Measurements from ENCODE around the gene DNMBP. TPM values are rescaled to one million over a fixed set of nuclear protein-coding genes. Genes with fewer than 3 reads are reported as not detected.
"Not testable (repeated sequence)": the region's sequence is repeated elsewhere in the genome, so short reads cannot be mapped to it uniquely, and the experiment has no call there.

The DNMBP gene
- total RNA-seq, 2 donors from 2014 or later: 4.1 to 4.3 TPM

DNA sequence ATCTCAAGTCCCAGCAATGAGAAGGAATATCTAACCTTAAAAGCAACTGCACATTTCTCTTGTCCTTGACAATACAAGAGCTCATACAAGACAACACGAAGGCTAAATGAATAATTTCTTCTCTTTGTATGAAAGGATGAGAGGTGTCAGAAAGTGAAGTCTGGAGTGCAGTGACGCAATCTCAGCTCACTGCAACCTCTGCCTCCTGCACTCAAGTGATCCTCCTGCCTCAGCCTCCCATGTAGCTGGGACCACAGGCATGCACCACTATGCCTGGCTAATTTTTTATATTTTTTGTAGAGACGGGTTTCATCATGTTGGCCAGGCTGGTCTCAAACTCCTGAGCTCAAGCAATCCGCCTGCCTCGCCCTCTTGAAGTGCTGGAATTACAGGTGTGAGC, 24.1 kb downstream of the DNMBP start:
- not testable (repeated sequence) for H3K27me3 Mint-ChIP-seq; ATAC-seq; H3K9me3 Mint-ChIP-seq; H3K36me3 Mint-ChIP-seq; DNase-seq (ENCODE audit: low spot score); H3K4me3 Mint-ChIP-seq; H3K27ac Mint-ChIP-seq; H3K4me1 Mint-ChIP-seq (ENCODE audit: low read depth in 2 of 2)

DNA sequence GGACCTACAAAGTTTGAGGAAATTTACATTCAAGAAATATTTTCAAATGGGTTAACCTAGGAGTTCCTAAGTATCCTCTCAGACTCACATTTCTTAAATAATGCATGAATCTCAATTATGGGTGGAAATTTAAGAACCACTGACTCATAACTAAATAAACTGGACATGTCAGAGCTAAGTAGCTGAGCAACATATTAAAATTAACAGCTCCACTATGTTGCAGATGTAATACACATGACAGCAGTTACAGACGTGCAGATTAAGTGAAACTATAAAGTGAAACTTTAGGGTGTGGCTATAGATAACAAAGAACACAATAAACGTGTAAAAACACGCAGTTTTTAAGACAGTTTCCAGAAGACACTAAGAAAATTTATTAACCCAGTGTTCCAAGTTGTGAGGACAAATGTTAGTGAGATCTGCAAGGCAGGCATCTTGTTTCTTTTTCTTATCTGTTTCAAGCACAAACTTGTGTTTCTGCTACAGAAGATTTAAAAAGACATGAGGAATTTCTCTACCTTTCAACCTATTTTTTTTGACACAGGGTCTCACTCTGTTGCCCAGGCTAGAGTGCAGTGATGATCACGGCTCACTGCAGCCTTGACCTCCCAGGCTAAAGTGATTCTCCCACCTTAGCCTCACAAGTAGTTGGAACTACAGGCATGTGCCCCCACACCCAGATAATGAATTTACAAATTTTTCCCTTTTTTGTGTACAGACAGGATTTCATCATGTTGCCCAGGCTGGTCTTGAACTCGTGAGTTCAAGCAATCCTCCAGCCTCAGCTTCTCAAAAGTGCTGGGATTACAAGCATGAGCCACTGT, 25.3 kb downstream of the DNMBP start:
- ATAC-seq: no peak
- no peaks in the 10 kb centered on the region for H3K9me3 Mint-ChIP-seq
- H3K4me1 Mint-ChIP-seq (ENCODE audit: low read depth in 2 of 2): peaks cover 0 to 6% of the 10 kb centered on the region in 2 donors
- H3K4me3 Mint-ChIP-seq: no peak overlapping the region
- DNase-seq (ENCODE audit: low spot score): no peak
- no peaks in the 10 kb centered on the region for H3K27me3 Mint-ChIP-seq
- no peaks in the 10 kb centered on the region for H3K36me3 Mint-ChIP-seq
- no peak overlapping the region for H3K27ac Mint-ChIP-seq

DNA sequence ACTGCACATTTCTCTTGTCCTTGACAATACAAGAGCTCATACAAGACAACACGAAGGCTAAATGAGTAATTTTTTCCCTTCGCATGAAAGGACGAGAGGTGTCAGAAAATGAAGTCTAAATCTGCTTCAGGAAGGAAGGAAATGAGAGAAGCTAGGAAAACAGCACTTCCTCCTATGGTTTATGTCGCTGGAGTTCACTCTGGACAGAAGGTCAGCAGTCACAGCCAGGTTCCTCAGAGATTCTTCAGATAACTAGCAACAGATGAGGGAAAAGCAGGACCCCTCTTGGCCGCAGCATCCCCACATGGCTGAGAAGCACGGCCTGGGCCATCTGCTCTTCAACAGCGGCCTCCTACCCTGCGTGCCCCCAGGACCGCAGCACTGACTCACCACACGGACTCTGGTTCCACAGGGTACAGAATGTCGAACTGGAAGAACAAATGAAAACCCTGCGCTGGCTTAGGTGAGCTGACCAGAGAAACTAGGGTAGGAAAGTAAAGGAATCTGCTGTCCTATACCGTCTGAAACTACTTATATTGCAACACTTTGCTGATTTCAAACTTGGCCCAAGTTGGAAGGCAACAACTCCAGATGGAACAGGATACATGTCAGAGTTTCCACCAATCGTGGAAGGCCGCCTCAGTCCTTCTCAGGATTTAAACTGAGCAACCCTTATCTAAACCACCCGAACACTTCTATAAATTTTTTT, 26.3 kb downstream of the DNMBP start:
- ATAC-seq (no peak), DNase-seq (ENCODE audit: low spot score) (no peak)
- peaks cover 0 to 6% of the 10 kb centered on the region in 2 donors for H3K4me1 Mint-ChIP-seq (ENCODE audit: low read depth in 2 of 2)
- H3K27me3 Mint-ChIP-seq: no peaks in the 10 kb centered on the region
- H3K36me3 Mint-ChIP-seq: no peaks in the 10 kb centered on the region
- H3K4me3 Mint-ChIP-seq: no peak overlapping the region
- peak overlapping the region in 1 of 2 donors; percentile 39 for H3K27ac Mint-ChIP-seq
- H3K9me3 Mint-ChIP-seq: no peaks in the 10 kb centered on the region

DNA sequence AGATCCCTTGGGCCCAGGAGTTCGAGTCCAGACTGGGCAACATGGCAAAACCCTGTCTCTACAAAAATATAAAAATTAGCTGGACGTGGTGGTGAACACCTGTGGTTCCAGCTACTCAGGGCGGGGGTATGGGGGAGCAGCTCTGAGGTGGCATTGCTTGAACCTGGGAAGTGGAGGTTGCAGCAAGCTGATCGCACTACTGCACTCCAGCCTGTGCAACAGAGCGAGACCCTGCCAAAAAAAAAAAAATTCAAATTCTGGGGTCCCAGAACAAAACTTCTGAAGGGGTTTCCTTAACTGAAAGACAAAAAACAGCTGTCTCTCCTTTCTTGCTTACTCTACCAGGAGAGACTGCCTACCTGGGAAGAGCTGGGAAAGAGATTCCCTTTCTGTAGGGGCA, 27.0 kb downstream of the DNMBP start:
- no peaks in the 10 kb centered on the region for H3K27me3 Mint-ChIP-seq
- no peak overlapping the region for H3K27ac Mint-ChIP-seq
- no peaks in the 10 kb centered on the region for H3K36me3 Mint-ChIP-seq
- DNase-seq (ENCODE audit: low spot score) (no peak), ATAC-seq (no peak)
- H3K9me3 Mint-ChIP-seq: no peaks in the 10 kb centered on the region
- no peak overlapping the region for H3K4me3 Mint-ChIP-seq
- H3K4me1 Mint-ChIP-seq (ENCODE audit: low read depth in 2 of 2): peaks cover 0 to 6% of the 10 kb centered on the region in 2 donors

DNA sequence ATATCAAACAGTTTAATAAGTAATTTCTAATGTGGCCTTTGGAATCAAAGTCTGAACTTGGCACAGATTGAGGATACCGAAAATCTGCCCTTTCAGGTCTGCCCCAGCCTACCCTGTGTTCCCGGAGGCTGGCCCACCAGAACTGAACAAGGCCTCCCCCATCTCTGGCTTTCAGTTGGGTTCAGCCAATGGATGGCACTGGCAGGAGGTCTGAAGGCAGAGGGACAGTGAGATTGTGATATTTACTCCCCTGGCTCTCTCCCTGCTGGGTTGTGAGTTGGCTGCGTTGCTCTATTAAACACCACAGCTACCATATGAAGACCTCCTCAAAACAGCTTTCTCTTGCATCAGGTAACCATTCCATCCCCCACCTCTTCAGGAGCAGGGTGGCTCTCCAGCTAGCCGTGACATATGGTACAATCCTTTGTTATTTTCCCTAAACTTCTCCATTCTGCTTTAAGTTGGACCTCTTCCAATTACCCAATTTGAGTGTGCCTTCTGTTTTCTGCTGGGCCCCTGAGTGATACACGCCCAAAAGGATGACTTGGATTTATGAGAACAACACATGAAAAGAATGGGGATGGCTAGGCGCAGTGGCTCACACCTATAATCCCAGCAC, 28.1 kb downstream of the DNMBP start:
- Mint-ChIP-seq H3K36me3 (no peaks in the 10 kb centered on the region), H3K4me1 (ENCODE audit: low read depth in 2 of 2) (peaks cover 0 to 6% of the 10 kb centered on the region in 2 donors), H3K27me3 (no peaks in the 10 kb centered on the region), H3K9me3 (no peaks in the 10 kb centered on the region), H3K4me3 (no peak overlapping the region), H3K27ac (no peak overlapping the region)
- no peak for ATAC-seq
- no peak for DNase-seq (ENCODE audit: low spot score)

DNA sequence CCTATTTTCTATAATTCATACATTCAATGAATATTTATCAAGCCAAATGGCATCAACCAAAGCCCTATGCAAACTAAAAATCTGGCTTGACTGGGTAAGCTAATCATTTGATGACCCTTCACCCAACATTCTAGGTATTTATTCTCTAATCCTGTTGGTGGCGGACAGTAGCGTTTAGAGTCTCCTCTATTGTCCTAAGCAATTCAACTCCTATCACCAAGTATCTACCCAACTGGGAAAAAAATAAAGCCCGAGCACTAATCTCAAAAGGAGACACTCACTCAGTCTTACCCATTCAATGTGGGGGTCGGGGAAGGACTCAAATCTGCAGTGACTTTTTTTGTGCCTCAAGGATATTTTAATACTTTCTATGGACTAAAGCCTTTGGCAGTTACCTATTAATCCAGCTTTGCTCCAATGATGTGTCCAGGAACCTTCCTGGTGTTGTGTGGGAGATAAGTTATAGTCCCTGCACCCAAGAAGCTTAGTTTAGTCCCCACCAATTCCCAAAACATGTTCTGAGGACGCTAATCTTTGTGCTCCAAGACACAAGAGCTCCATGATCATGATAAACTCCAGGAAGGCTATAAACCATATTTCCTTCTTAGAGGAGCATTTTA, 30.6 kb downstream of the DNMBP start:
- Mint-ChIP-seq H3K27me3 (no peaks in the 10 kb centered on the region), H3K9me3 (no peaks in the 10 kb centered on the region), H3K4me1 (ENCODE audit: low read depth in 2 of 2) (peaks cover 0 to 6% of the 10 kb centered on the region in 2 donors), H3K36me3 (no peaks in the 10 kb centered on the region), H3K27ac (no peak overlapping the region), H3K4me3 (no peak overlapping the region)
- ATAC-seq (no peak), DNase-seq (ENCODE audit: low spot score) (no peak)

DNA sequence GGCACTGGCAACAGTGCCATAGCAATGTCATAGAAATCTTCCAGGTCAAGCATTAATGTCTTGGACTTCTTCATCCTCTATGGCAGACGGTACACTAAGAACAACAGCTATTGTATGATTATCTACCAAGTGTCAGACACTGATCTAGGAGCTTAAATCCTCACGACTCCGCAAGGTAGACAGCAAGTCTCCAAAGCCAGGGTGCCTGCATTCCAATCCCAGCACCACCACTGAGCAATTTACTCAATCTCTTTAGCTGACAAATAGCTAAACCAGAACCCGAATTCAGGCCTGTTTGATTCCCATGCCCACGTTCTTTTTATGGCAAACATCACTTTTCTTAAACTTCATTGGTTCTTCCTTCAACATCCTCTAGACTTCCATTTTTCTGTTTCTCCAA, 31.8 kb downstream of the DNMBP start:
- no peaks in the 10 kb centered on the region for H3K27me3 Mint-ChIP-seq

DNA sequence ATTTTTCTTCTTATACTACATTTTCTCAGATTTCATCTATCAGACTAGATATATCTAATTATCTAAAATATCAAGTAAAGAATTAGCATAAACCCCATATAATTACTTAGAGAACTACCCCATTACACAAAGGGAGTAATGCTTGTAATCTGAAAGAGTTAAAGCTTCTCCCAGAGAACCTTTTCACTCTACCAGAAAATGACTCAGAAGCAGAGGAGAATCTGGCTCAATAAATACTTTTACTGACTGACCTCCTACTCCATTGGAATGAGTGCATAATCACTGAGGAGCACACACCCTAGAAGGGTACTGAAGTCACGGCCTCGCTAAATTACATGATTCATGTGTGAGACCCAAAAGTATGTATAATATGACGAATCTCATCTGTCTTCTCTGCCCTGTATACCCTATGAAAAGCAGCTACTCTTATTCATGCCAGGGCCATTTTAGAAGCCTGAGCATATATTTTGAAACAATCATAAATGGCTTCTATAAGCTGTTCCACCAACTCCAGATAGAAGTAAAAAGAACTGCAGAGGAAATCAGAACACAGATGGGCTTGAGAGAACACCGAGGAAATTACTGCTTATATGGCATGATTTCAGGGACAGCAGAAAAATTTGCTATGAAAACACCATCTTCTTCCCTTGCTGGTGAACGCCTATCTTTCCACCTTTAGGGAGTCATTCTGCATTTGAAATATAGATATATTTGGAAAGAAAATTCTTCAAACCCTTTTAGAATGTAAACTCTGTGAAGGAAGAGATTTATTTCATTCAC, 32.7 kb downstream of the DNMBP start:
- Mint-ChIP-seq H3K9me3 (no peaks in the 10 kb centered on the region), H3K27ac (no peak overlapping the region), H3K4me3 (no peak overlapping the region), H3K36me3 (no peaks in the 10 kb centered on the region), H3K27me3 (no peaks in the 10 kb centered on the region), H3K4me1 (ENCODE audit: low read depth in 2 of 2) (no peaks in the 10 kb centered on the region)
- DNase-seq (ENCODE audit: low spot score): no peak
- no peak for ATAC-seq

More for the DNA sequence above, 31.8 kb downstream of the DNMBP start:
- Mint-ChIP-seq H3K4me3 (no peak overlapping the region), H3K36me3 (no peaks in the 10 kb centered on the region), H3K4me1 (ENCODE audit: low read depth in 2 of 2) (no peaks in the 10 kb centered on the region), H3K9me3 (no peaks in the 10 kb centered on the region), H3K27ac (no peak overlapping the region)
- no peak for ATAC-seq
- no peak for DNase-seq (ENCODE audit: low spot score)

DNA sequence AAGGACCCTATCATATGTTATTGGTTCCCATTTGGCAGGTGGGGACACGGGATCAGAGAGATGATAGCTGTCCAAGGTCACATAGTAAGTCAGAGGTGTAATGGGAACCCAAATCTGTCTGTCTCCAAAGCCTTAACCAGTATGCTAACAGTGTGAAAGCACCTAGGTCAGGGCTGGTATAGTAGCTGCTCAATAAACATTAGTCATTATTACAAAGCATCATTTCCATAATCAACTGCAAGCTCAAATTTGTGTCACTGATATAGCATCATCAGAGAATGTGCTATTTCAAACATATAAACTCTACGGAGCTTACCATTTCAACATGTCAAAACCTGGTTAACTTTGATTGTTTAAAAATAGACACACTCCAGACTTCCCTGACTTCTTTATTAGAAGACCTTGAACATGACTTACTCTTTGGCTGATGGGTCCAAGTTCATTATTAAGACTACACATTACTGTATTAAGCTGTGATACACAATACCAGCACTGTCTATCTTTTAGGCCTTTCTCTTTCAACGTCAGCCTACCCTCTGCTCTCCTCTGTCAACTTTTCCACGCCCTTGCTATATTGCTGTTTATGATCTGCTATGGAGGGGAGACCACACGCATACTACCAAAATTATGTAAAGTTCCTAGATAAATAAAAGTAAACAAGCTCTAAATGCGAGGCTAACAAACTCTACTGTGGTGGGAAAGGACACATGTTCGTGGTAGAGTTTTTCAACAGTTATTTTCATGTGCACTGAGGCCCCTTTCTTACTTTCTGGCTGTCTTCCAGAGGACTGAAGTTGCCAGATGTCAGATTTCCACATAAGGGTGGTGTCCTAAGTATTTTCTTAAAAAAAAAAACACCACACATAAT, 33.6 kb downstream of the DNMBP start:
- Mint-ChIP-seq H3K27me3 (no peaks in the 10 kb centered on the region), H3K4me3 (no peak overlapping the region), H3K4me1 (ENCODE audit: low read depth in 2 of 2) (no peaks in the 10 kb centered on the region), H3K9me3 (no peaks in the 10 kb centered on the region), H3K36me3 (no peaks in the 10 kb centered on the region), H3K27ac (no peak overlapping the region)
- no peak for ATAC-seq
- no peak for DNase-seq (ENCODE audit: low spot score)

DNA sequence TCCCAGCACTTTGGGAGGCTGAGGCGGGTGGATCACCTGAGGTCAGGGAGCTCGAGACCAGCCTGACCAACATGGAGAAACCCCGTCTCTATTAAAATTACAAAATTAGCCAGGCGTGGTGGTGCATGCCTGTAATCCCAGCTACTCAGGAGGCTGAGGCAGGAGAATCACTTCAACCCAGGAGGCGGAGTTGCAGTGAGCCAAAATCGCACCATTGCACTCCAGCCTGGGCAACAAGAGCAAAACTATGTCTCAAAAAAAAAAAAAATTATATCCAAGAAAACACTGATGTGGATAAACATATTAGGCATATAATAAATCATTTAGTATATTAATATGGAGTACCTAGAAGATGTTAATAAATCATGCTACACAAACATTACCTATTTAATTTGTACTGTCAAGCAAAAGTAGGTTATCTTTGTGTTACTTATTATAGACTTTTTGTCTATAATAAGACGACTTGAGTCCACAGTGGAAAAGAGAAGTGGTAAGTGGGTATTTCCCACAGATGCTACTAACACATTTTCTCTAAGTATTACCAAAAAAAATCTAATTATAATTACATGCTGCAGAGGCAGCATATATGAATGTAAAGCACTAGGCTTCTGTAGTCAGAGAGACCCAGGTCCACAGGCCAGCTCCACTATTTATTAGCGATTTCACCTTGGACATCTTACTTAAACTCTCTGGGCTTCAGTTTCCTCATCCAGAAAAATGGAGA, 34.5 kb downstream of the DNMBP start:
- H3K27me3 Mint-ChIP-seq: no peaks in the 10 kb centered on the region
- H3K36me3 Mint-ChIP-seq: peaks cover 1% of the 10 kb centered on the region
- H3K4me1 Mint-ChIP-seq (ENCODE audit: low read depth in 2 of 2): no peaks in the 10 kb centered on the region
- no peak overlapping the region for H3K27ac Mint-ChIP-seq
- DNase-seq (ENCODE audit: low spot score) (no peak), ATAC-seq (no peak)
- no peak overlapping the region for H3K4me3 Mint-ChIP-seq
- no peaks in the 10 kb centered on the region for H3K9me3 Mint-ChIP-seq

DNA sequence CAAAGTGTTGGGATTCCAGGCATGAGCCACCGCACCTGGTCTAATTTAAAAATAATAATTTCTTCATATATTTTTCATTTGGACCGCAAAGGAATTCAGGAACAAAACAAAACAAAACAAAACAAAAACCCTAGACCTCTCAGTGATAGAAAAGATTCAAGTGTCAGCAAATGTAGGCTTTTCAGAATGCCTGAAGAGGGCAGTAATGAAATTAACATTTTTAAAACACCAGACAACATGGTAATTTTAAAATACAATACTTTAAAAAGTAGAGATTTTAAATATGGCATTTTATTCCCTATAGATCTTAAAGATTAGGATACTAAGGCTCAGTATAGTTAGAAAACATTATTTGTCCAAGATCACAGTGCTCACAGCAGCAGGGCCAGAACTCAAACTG, 36.6 kb downstream of the DNMBP start:
- H3K4me1 Mint-ChIP-seq (ENCODE audit: low read depth in 2 of 2): no peaks in the 10 kb centered on the region
- ATAC-seq: no peak
- no peak overlapping the region for H3K27ac Mint-ChIP-seq
- DNase-seq (ENCODE audit: low spot score): no peak
- H3K27me3 Mint-ChIP-seq: no peaks in the 10 kb centered on the region
- H3K9me3 Mint-ChIP-seq: no peaks in the 10 kb centered on the region
- H3K36me3 Mint-ChIP-seq: peaks cover 5% of the 10 kb centered on the region
- no peak overlapping the region for H3K4me3 Mint-ChIP-seq

DNA sequence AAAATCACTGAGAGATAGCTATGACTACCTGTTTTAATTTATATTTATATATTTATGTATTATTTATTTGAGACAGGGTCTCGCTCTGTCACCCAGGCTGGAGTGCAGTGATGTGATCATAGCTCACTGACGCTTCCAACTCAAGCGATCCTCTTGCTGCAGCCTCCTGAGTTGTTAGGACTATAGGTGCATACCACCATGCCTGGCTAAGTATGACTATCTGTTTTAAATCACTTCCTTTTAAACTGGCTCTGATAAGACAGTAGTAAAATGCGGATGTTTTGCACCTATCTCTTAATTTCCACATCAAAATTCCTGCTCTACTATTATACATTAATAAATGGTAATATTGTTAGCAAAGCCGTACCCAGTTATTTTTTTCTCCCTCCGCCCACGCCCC, 41.8 kb downstream of the DNMBP start:
- no peak for ATAC-seq
- DNase-seq (ENCODE audit: low spot score): no peak
- Mint-ChIP-seq H3K4me1 (ENCODE audit: low read depth in 2 of 2) (no peaks in the 10 kb centered on the region), H3K27me3 (no peaks in the 10 kb centered on the region), H3K27ac (no peak overlapping the region), H3K9me3 (no peaks in the 10 kb centered on the region), H3K36me3 (peaks cover 5% of the 10 kb centered on the region), H3K4me3 (no peak overlapping the region)

Measured in natural killer cell treated with Interleukin-12 subunit alpha and Interleukin-12 subunit beta and Interleukin-15 and Interleukin-18, amount 100 ng/mL, for 72 hours (primary cell).